Esophagus squamous epithelium (tissue), 5 donors: ENCODE data around the gene EMC10. TPM values are rescaled to one million over a fixed set of nuclear protein-coding genes. Genes with fewer than 3 reads are reported as not detected.

Experiments
- DNase-seq: peaks from one replicate; lab custom pipeline; 2025; lab: John Stamatoyannopoulos, UW
- H3K27ac ChIP-seq, 4 donors: fragments of 200-600 bp; sonication (generic); one replicate each; pipeline ENCODE4 v1.5.1; 2016 to 2019; ENCODE audit warnings: mild to moderate bottlenecking in 1 of 4
- H3K27me3 ChIP-seq, 4 donors: fragments of 200-600 bp; sonication (generic); 1 replicate in 3 of 4; 2 replicates in 1 of 4; pipeline versions ENCODE4 v1.5.1 to v1.6.0; 2017 to 2021; ENCODE audit warnings: antibody characterized with exemption in 1 of 4
- H3K36me3 ChIP-seq, 3 donors: fragments of 200-600 bp; sonication (generic); one replicate each; pipeline ENCODE4 v1.5.1; 2016 to 2019
- H3K4me1 ChIP-seq, 3 donors: fragments of 200-600 bp; sonication (generic); one replicate each; pipeline ENCODE4 v1.5.1; 2017 to 2019
- H3K4me3 ChIP-seq, 4 donors: fragments of 200-600 bp; sonication (generic); 1 replicate in 3 of 4; 2 replicates in 1 of 4; pipeline ENCODE4 v1.5.1; 2016 to 2019; ENCODE audit warnings: mild to moderate bottlenecking in 2 of 4, moderate library complexity in 1 of 4
- H3K9me3 ChIP-seq, 3 donors: fragments of 200-600 bp; sonication (generic); one replicate each; pipeline ENCODE4 v1.5.1; 2016 to 2019
- POLR2A ChIP-seq, 4 donors: fragments of 450-650 bp; IDR thresholded peaks; one replicate each; pipeline ENCODE4 v1.6.1; 2017; ENCODE audit warnings: antibody characterized with exemption in 4 of 4, mild to moderate bottlenecking in 4 of 4, moderate library complexity in 3 of 4
- WGBS, 2 donors: methylation state at CpG; one replicate each; pipeline ENCODE4 v1.1.5; 2018; 5-methylcytosine and 5-hydroxymethylcytosine counted together
- intact Hi-C: fragments of 100-400 bp; cut with DNase I; formaldehyde crosslinking; loops from one replicate; pipeline ENCODE4 v1.15.0; 2022
- total RNA-seq, 4 donors: library from RNA; depleted of rRNA; stranded (reverse); fragments of >200 nt; gene quantifications; one replicate each; pipeline ENCODE4 v1.1.0, GENCODE V29; 2016
- TF ChIP-seq, protein P1 (sequence below), 6 experiments: fragments of 450-650 bp in 4 of 6; fragments of 200-600 bp in 2 of 6; sonication (generic) in 2 of 6; IDR thresholded peaks; one replicate each; pipeline ENCODE4 v1.5.1; 2016 to 2019; ENCODE audit warnings: antibody characterized with exemption in 6 of 6, mild to moderate bottlenecking in 4 of 6, moderate library complexity in 4 of 6
- donor health status: DM: yes; HTN: yes; CAD: no.

Gene EMC10
- total RNA-seq, 4 donors from 2014 or later = 50.2 to 76.1 (median 59.7) TPM

DNA sequence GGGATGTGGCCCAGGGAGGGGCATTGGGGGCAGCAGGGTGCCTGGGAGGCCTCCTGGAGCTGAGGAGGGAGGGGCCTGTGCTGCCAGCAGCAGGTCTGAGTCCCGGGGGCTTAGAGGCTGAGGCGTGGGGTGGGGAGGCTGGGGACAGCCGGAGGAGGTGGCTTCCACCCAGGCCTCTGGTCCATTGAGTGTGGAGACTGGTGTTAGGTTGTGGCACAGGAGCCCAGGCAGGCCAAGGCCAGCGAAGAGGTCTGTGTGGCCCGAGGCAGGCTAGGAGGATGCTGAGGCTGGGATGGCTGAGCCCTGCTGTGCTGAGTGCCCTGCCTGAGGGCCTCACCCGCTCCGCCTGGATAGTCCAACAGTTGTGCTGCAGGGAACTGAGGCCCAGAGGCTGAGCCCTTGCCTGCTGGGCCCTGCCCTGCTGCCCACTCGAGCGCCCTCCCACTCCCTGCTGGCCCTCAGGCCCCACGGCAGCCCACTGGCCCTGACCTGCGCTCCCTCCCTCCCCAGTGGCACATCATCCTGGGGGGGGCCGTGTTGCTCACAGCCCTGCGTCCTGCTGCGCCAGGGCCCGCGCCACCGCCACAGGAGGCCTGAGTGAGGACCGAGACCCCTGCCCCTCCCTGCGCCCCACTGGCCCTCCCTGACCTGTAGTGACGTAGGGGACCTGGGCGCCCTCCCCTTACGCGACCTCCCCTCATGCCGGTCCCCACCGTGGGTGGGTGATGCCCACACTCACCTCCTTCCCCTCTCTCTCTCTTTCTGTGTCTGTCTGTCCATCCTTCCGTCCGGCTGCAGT is 5.2 kb downstream of the EMC10 start:
- DNase-seq = no peak
- TF ChIP-seq, protein P1, sequence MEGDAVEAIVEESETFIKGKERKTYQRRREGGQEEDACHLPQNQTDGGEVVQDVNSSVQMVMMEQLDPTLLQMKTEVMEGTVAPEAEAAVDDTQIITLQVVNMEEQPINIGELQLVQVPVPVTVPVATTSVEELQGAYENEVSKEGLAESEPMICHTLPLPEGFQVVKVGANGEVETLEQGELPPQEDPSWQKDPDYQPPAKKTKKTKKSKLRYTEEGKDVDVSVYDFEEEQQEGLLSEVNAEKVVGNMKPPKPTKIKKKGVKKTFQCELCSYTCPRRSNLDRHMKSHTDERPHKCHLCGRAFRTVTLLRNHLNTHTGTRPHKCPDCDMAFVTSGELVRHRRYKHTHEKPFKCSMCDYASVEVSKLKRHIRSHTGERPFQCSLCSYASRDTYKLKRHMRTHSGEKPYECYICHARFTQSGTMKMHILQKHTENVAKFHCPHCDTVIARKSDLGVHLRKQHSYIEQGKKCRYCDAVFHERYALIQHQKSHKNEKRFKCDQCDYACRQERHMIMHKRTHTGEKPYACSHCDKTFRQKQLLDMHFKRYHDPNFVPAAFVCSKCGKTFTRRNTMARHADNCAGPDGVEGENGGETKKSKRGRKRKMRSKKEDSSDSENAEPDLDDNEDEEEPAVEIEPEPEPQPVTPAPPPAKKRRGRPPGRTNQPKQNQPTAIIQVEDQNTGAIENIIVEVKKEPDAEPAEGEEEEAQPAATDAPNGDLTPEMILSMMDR (IDR thresholded peaks at IDR 0.05) = no peak
- TF ChIP-seq POLR2A (IDR thresholded peaks at IDR 0.05) = no peak

DNA sequence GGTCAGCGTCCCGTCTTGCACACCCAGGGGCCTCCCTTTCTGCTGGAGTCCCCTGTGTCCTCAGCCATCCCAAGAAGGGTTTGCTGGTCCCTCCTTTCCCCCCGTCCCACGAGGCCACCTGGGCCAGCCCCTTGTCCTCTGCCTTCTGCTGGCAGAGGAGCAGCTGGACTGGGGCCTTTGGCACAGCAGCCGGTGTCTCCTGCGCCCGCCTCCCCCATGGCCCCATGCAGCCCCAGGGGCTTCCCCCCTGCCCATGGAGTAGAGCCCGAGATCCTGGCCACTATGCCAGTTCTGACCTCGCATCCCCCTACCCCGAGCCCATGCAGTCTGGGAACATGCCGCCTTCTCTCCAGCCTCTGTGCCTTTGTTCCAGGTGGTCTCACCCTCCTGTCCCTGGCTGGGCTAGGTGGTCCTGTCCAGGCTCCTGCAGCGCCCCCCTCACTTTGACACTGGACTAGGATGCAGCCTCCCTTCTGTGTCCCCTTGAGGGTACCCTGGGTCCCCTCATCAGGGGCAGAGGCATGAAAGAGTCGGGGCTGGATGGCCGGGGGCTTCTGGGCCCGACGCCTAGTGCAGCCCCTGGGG is 6.1 kb downstream of the EMC10 start:
- DNase-seq = no peak
- intact Hi-C loops = no loop called here
- H3K4me3 ChIP-seq = no peak overlapping the region
- H3K27ac ChIP-seq = no peak overlapping the region
- 74 to 77% methylated on average over 5 to 12 of the region's 16 CpGs for WGBS, 2 donors
- peaks cover 6 to 14% (median 6%) of the 10 kb centered on the region in 3 donors for H3K4me1 ChIP-seq
- H3K36me3 ChIP-seq = peaks cover 0 to 75% (median 13%) of the 10 kb centered on the region in 3 donors
- no peaks in the 10 kb centered on the region for H3K9me3 ChIP-seq
- TF ChIP-seq, protein P1 (IDR thresholded peaks at IDR 0.05) = no peak
- TF ChIP-seq POLR2A (IDR thresholded peaks at IDR 0.05) = no peak
- H3K27me3 ChIP-seq = peaks cover 0 to 12% (median 0%) of the 10 kb centered on the region in 4 donors

More for the DNA sequence above, 5.2 kb downstream of the EMC10 start:
- H3K27ac ChIP-seq = no peak overlapping the region
- peaks cover 9 to 21% (median 10%) of the 10 kb centered on the region in 3 donors for H3K4me1 ChIP-seq
- intact Hi-C loops = no loop called here
- H3K4me3 ChIP-seq = no peak overlapping the region
- whole genome bisulfite sequencing, 2 donors = 75 to 96% methylated on average over 8 to 11 of the region's 27 CpGs
- no peaks in the 10 kb centered on the region for H3K9me3 ChIP-seq
- peaks cover 0 to 75% (median 13%) of the 10 kb centered on the region in 3 donors for H3K36me3 ChIP-seq
- H3K27me3 ChIP-seq = peaks cover 0 to 5% (median 0%) of the 10 kb centered on the region in 4 donors

DNA sequence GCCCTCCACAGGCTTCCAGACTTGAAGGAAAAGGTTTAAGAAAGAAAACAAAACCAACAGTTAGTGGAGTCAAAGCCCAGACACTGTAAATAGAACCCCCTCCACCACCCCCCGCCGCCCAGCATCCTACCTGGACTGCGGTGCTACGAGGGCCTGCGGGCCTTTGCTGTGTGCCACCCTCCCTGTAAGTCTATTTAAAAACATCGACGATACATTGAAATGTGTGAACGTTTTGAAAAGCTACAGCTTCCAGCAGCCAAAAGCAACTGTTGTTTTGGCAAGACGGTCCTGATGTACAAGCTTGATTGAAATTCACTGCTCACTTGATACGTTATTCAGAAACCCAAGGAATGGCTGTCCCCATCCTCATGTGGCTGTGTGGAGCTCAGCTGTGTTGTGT is 6.6 kb downstream of the EMC10 start:
- no peak for DNase-seq
- Histone ChIP-seq H3K27me3 (peaks cover 0 to 16% (median 0%) of the 10 kb centered on the region in 4 donors), H3K4me1 (peaks cover under 1 to 8% (median under 1%) of the 10 kb centered on the region in 3 donors), H3K27ac (no peak overlapping the region), H3K4me3 (no peak overlapping the region), H3K9me3 (no peaks in the 10 kb centered on the region), H3K36me3 (peaks cover 0 to 72% (median 13%) of the 10 kb centered on the region in 3 donors)
- WGBS, 2 donors = 85 to 89% methylated on average over 10 of the region's 10 CpGs
- intact Hi-C loops = no loop called here
- no peak for TF ChIP-seq POLR2A (IDR thresholded peaks at IDR 0.05)
- TF ChIP-seq, protein P1 (IDR thresholded peaks at IDR 0.05) = no peak

DNA sequence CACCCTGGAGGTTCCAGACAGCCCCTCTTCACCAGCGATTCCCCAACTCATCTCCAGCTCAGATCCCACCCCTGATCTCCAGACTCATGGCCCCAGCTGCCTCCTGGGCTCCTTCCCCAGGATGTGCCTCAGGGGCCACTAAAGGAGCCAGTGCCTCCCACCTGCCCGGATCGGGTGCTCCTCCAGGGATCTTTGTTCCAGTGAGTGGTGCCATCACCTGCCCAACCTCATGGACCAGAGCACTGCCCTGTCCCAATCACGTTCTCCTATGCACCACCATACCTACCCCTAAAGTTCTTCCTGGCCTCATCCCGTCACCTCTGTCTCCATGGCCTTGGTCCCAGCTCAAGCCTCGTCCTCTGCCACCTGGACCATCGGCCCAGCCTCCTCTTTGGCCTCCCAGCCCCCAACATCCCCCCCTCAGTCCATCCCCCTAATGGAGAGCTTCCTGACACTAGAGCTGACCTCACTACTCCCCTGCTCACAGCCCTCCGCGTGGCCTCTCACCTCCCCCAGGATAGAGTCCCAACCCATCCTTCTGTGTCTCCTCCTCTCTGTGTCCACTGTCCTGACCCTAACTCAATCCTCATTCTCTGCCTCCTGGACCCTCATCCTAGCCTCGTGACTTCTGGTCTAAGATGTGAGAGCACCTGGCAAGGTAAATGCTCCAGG is 9.1 kb downstream of the EMC10 start:
- no peaks in the 10 kb centered on the region for H3K4me1 ChIP-seq
- H3K27ac ChIP-seq = no peak overlapping the region
- TF ChIP-seq POLR2A (IDR thresholded peaks at IDR 0.05) = no peak
- TF ChIP-seq, protein P1 (IDR thresholded peaks at IDR 0.05) = no peak
- H3K4me3 ChIP-seq = no peak overlapping the region
- intact Hi-C loops = no loop called here
- H3K36me3 ChIP-seq = peaks cover 0 to 47% (median 10%) of the 10 kb centered on the region in 3 donors
- no peak for DNase-seq
- H3K27me3 ChIP-seq = peaks cover 0 to 39% (median 0%) of the 10 kb centered on the region in 4 donors
- 80 to 89% methylated on average over 10 of the region's 10 CpGs for WGBS, 2 donors
- no peaks in the 10 kb centered on the region for H3K9me3 ChIP-seq
